Ovary (tissue), 9 donors: ENCODE measurements around the gene ZNRD2. TPM values are rescaled to one million over a fixed set of nuclear protein-coding genes. Genes with fewer than 3 reads are reported as not detected.
A peak's percentile ranks its signal among the peaks of the same experiment; 100 is the strongest.

Experiments
- DNase-seq, 5 donors: peaks; one replicate each; pipeline ENCODE4 v3.0.0-alpha.2; 2019 to 2020
- H3K27ac ChIP-seq, 2 donors: fragments of 200-600 bp; one replicate each; pipeline versions ENCODE4 v1.5.1 to v1.8.0; 2019 to 2022
- H3K27me3 ChIP-seq: fragments of 200-600 bp; one replicate; pipeline ENCODE4 v1.8.0; 2022
- H3K36me3 ChIP-seq: fragments of 200-600 bp; sonication (generic); one replicate; pipeline ENCODE4 v1.5.1; 2019
- H3K4me1 ChIP-seq: one replicate; pipeline ENCODE4 v1.8.1; 2013; ENCODE audit warnings: mild to moderate bottlenecking, moderate library complexity; ENCODE audit not compliant: insufficient read depth
- H3K4me3 ChIP-seq: fragments of 200-600 bp; sonication (generic); one replicate; pipeline ENCODE4 v1.5.1; 2017
- H3K9me3 ChIP-seq, 2 donors: fragments of 200-600 bp in 1 of 2; sonication (generic) in 1 of 2; one replicate each; pipeline versions ENCODE4 v1.5.1 to v1.8.1; 2013 to 2019; ENCODE audit warnings: mild to moderate bottlenecking in 1 of 2, moderate library complexity in 1 of 2
- CTCF ChIP-seq, 3 donors: fragments of 450-650 bp in 2 of 3; fragments of 200-600 bp in 1 of 3; IDR thresholded peaks; one replicate each; pipeline versions ENCODE4 v1.5.1 to v1.8.0; 2016 to 2022; ENCODE audit warnings: antibody characterized with exemption in 3 of 3, mild to moderate bottlenecking in 1 of 3
- EP300 ChIP-seq: sonication (generic); formaldehyde crosslinking; IDR thresholded peaks from one replicate; pipeline ENCODE4 v1.6.1; 2017; ENCODE audit warnings: antibody characterized with exemption
- POLR2A ChIP-seq: fragments of 450-650 bp; IDR thresholded peaks from one replicate; pipeline ENCODE4 v1.6.1; 2017; ENCODE audit warnings: antibody characterized with exemption, mild to moderate bottlenecking, moderate library complexity
- WGBS, 3 donors: extraction: QIAGEN DNeasy Blood & Tissue Kit in 1 of 3; methylation state at CpG; one replicate each; pipeline versions ENCODE4 v1.1.5 to v1.1.7; 2013 to 2017; 5-methylcytosine and 5-hydroxymethylcytosine counted together
- intact Hi-C, 4 donors: fragments of 100-400 bp; cut with DNase I; formaldehyde crosslinking; loops; one replicate each; pipeline versions ENCODE4 v1.11.0 to v1.15.1; 2022 to 2023
- polyA plus RNA-seq, 2 donors: library from polyadenylated mRNA; stranded (reverse); fragments of 200-250 nt in 1 of 2; fragments of 350-450 nt in 1 of 2; fragmentation: Illumina TruSeq in 1 of 2; extraction: RNeasy Lipid Tissue Mini Kit (QIAGEN cat#74804) in 1 of 2; gene quantifications; one replicate each; pipeline ENCODE4 v1.2.3, GENCODE V29; 2013 to 2014
- total RNA-seq, 7 donors: library from RNA; depleted of rRNA in 2 of 7; stranded (reverse); fragments of >200 nt in 2 of 7; fragmentation: NEBNext Ultra II Directional in 3 of 7; extraction: Animal tissue kit (Norgen Biotek cat#: 25700) in 3 of 7; gene quantifications; one replicate each; pipeline versions ENCODE4 v1.1.0 to v1.2.4, GENCODE V29; 2016 to 2023
- donor health status: DM: no; HTN: no; CAD: no; lungs with moderate emphysema.
- donor health status: DM: no; HTN: no; CAD: no.
- donor health status: Bipolar disorder and iron deficiency.
- donor health status: DM: yes; HTN: yes; CAD: no.
- donor health status: DM: no; HTN: no; CAD: no.
- donor health status: DM: yes; HTN: yes; CAD: no.

The ZNRD2 gene
- total and polyA plus RNA-seq, 9 donors = 2.3 to 61.8 (median 39.2) TPM

- Histone ChIP-seq H3K27me3 (no peaks in the 10 kb centered on the region), H3K4me3 (no peak overlapping the region), H3K9me3 (no peaks in the 10 kb centered on the region), H3K4me1 (peaks cover 3% of the 10 kb centered on the region), H3K27ac (no peak overlapping the region), H3K36me3 (no peaks in the 10 kb centered on the region)
- TF ChIP-seq CTCF (IDR thresholded peaks at IDR 0.05) = no peak
- TF ChIP-seq EP300 = no peak
- TF ChIP-seq POLR2A = no peak
- intact Hi-C loops = no loop called here
- WGBS, 3 donors = 78 to 82% (median 81%) methylated on average over 9 of the region's 9 CpGs
- no peak for DNase-seq
These were observed 35.2 kb upstream of the ZNRD2 start for GRCh38 chr11:65535102-65535501.

- TF ChIP-seq POLR2A = no peak
- no peak for TF ChIP-seq CTCF (IDR thresholded peaks at IDR 0.05)
- TF ChIP-seq EP300 = no peak
- 74 to 80% (median 78%) methylated on average over 12 of the region's 12 CpGs for WGBS, 3 donors
- peaks cover 8% of the 10 kb centered on the region for H3K4me1 ChIP-seq
- H3K9me3 ChIP-seq = no peaks in the 10 kb centered on the region
- no peak overlapping the region for H3K27ac ChIP-seq
- no peak for DNase-seq
- intact Hi-C loops = no loop called here
- H3K27me3 ChIP-seq = no peaks in the 10 kb centered on the region
- no peaks in the 10 kb centered on the region for H3K36me3 ChIP-seq
- H3K4me3 ChIP-seq = no peak overlapping the region
These were observed 33.6 kb upstream of the ZNRD2 start for GRCh38 chr11:65536412-65537295.

- intact Hi-C loops = no loop called here
- 79 to 91% (median 82%) methylated on average over 2 of the region's 2 CpGs for WGBS, 3 donors
- no peaks in the 10 kb centered on the region for H3K27me3 ChIP-seq
- no peak for TF ChIP-seq CTCF (IDR thresholded peaks at IDR 0.05)
- no peak for TF ChIP-seq POLR2A
- no peak for DNase-seq
- H3K4me3 ChIP-seq = no peak overlapping the region
- H3K36me3 ChIP-seq = no peaks in the 10 kb centered on the region
- peak overlapping the region; percentile 12 to 20 for H3K27ac ChIP-seq
- peaks cover 8% of the 10 kb centered on the region for H3K4me1 ChIP-seq
- H3K9me3 ChIP-seq = no peaks in the 10 kb centered on the region
These were observed 33.0 kb upstream of the ZNRD2 start for GRCh38 chr11:65537296-65537597.

- 64 to 73% (median 66%) methylated on average over 17 to 18 of the region's 18 CpGs for WGBS, 3 donors
- Histone ChIP-seq H3K36me3 (no peaks in the 10 kb centered on the region), H3K9me3 (no peaks in the 10 kb centered on the region), H3K4me1 (peaks cover 8% of the 10 kb centered on the region), H3K27me3 (no peaks in the 10 kb centered on the region), H3K4me3 (no peak overlapping the region), H3K27ac (peak overlapping the region; percentile 20 to 84)
- intact Hi-C loops = no loop called here
- DNase-seq = peak in 1 of 5 donors; percentile 41
- TF ChIP-seq POLR2A (no peak), CTCF (IDR thresholded peaks at IDR 0.05) (no peak), EP300 (no peak)
These were observed 32.6 kb upstream of the ZNRD2 start for GRCh38 chr11:65537620-65538231.
